ENCODE data around the gene NPAS2. TPM values are rescaled to one million over a fixed set of nuclear protein-coding genes. Genes with fewer than 3 reads are reported as not detected.

NPAS2 gene
- total and polyA plus RNA-seq, 2 of the 8 experiments (the other 6 are each of a cell fraction or from before 2014, with no cell fraction given) = 1.8 to 1.9 TPM

DNA sequence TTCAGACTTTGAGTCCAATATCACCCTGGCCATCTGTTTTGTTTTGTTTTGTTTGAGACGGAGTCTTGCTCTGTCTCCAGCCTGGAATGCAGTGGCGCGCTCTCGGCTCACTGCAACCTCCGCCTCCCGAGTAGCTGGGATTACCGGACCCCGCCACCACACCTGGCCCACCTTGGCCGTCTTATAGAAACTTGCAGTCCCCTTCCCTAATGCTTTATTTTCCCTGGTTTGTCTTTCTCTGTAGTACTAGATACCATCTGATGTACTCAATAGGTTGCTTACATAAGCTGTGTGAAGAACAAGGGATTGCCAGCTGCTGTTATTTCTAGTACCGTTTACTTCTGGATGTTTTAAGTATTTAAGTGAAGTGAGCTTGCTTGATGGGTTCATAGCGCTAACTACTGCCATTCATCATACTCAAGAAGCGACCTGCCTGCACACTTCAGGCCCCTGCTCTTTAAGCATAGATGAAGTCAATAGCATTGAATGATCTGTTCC is 183.4 kb downstream of the NPAS2 start:
- Histone ChIP-seq H3K23ac (ENCODE audit: insufficient read length) (no peak overlapping the region), H4K8ac (ENCODE audit: extremely low read depth, insufficient read depth, low read length) (no peak overlapping the region; the same call in 1 of the 2 replicates), H3K4ac (replicated peaks; ENCODE audit: insufficient read length, low read depth, low read length) (no peak overlapping the region), H3K79me2 (ENCODE audit: control insufficient read depth in 1 of 2, insufficient read depth in 2 of 2, low read length in 2 of 2) (peaks cover 6 to 33% of the 10 kb centered on the region in 2 experiments), H3K36me3 (ENCODE audit: control insufficient read depth in 2 of 4, insufficient read depth in 4 of 4, low read length in 3 of 4) (peaks cover 33 to 58% (median 48%) of the 10 kb centered on the region in 4 experiments), H2BK20ac (ENCODE audit: low read length) (no peak overlapping the region), H3K56ac (replicated peaks; ENCODE audit: insufficient read length, low read depth, low read length) (peak overlapping the region; percentile 17), H3K23me2 (ENCODE audit: low read depth, low read length) (peaks cover 8% of the 10 kb centered on the region), H3K4me1 (replicated peaks in 1 of 4; ENCODE audit: control insufficient read depth in 3 of 4, insufficient read depth in 4 of 4, low read length in 3 of 4) (peaks cover 5 to 10% (median 8%) of the 10 kb centered on the region in 4 experiments; a peak in 6 of 7 replicates), H2BK120ac (replicated peaks; ENCODE audit: low read depth, low read length) (no peak overlapping the region), H2BK15ac (ENCODE audit: low read length) (no peak overlapping the region), H3K18ac (ENCODE audit: extremely low read depth, low read length) (no peak overlapping the region), H3K27ac (ENCODE audit: low read depth, low read length) (peak overlapping the region; percentile 91), H4K91ac (replicated peaks; ENCODE audit: insufficient read length, low read length) (no peak overlapping the region), H3K79me1 (ENCODE audit: low read depth, low read length) (peaks cover 3% of the 10 kb centered on the region), H2BK5ac (ENCODE audit: low read depth, low read length) (no peak overlapping the region), H4K5ac (ENCODE audit: insufficient read length, low read depth, low read length) (peak overlapping the region; percentile 52), H4K20me1 (replicated peaks in 1 of 2; ENCODE audit: control insufficient read depth in 1 of 2, insufficient read depth in 2 of 2, low read length in 2 of 2) (peaks cover 18 to 30% of the 10 kb centered on the region in 2 experiments), H3K27me3 (replicated peaks in 1 of 4; ENCODE audit: control insufficient read depth in 3 of 4, extremely low read depth in 1 of 4, insufficient read depth in 3 of 4, low read length in 3 of 4) (peaks cover 0 to 7% (median 2%) of the 10 kb centered on the region in 4 experiments; a peak in 3 of 7 replicates), H2AK5ac (ENCODE audit: low read depth, low read length) (no peak overlapping the region), H3K4me3 (ENCODE audit: extremely low read depth in 1 of 4, insufficient read depth in 2 of 4, low read depth in 3 of 4, low read length in 4 of 4) (peak overlapping the region; percentile 88 to 99 (median 94)), H2AFZ (ENCODE audit: low read length) (no peak overlapping the region), H3K9ac (replicated peaks in 1 of 4; ENCODE audit: extremely low read depth in 1 of 4, low read depth in 3 of 4, low read length in 3 of 4) (peak overlapping the region; percentile 90 to 98 (median 96)), H3K14ac (ENCODE audit: insufficient read length) (no peak overlapping the region), H3K4me2 (ENCODE audit: insufficient read depth in 1 of 2, low read depth in 2 of 2, low read length in 2 of 2) (peak overlapping the region; percentile 92), H2BK12ac (ENCODE audit: low read depth, low read length) (no peak overlapping the region), H3K9me3 (ENCODE audit: insufficient read depth in 2 of 2, low read depth in 1 of 2, low read length in 1 of 2) (no peaks in the 10 kb centered on the region)
- POLR2A ChIA-PET (ENCODE audit: partially characterized antibody) = interaction anchor here (0.6 to 8.5 kb wide), 32 partner anchors 9 to 440 kb away, joined by 3 to 151 read pairs (median 6); partner anchors contain the start of genes CNOT11, PDCL3 and TBC1D8
- 17% methylated on average over 12 of the region's 12 CpGs; no CpG with 5 or more reads in 1 of the 2 experiments for WGBS, 2 experiments (ENCODE audit: extremely low coverage in 1 of 2, insufficient coverage in 1 of 2, insufficient read length in 1 of 2, insufficient replicate concordance in 2 of 2, low coverage in 1 of 2, low lambda C conversion rate in 2 of 2, missing lambda C conversion rate in 1 of 2)
- TF ChIP-seq TEAD4 (IDR thresholded peaks at IDR 0.05; ENCODE audit: low read depth, low read length) = peak; percentile 65
- no peak for TF ChIP-seq JUND (IDR thresholded peaks at IDR 0.05; ENCODE audit: low read length)
- DNase-seq (ENCODE audit: low read depth in 1 of 2, low spot score in 2 of 2) = peak in 1 of 2 experiments; percentile 41
- CTCF ChIA-PET (ENCODE audit: partially characterized antibody) = interaction anchor here (0.8 to 2.5 kb wide), 9 partner anchors 9 to 250 kb away, joined by 3 to 9 read pairs (median 3); no protein-coding TSS in a partner anchor
- FAIRE-seq = no peak

All from H1 (cell line).